ENCODE measurements around the gene DDX11.
"Not testable (repeated sequence)": the region's sequence is repeated elsewhere in the genome, so short reads cannot be mapped to it uniquely, and the experiment has no call there.

Gene DDX11

DNA sequence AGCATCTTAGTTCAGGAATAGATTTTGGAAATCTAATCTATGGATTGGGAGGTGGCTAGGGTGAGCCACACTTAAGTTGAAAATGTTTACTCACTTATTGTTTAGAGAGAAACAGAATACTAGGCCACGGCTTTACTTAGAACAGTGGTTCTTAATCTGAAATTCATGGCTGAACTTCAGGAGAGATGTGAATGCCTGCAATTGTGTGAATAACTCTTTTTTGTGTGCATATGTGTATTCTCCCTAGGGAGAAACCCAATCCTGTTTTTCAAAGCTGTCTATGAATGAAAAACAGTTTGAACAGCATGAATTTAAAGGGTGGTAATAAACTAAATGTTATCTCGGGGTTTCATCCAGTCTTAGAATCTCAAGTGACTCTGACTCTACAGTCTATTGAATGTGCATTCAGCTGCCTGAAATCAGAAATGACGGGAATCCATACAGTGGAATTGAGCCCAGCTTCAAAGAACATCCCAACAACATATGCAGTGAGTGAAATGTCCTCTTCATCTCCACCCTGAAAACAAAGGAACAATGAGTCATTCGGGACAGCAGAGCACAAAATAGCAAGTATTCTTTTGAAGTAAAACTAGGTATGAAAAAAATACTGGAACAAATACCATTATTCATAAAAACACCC is 53.7 kb downstream of the DDX11 start:
- not testable (repeated sequence) for DNase-seq

DNA sequence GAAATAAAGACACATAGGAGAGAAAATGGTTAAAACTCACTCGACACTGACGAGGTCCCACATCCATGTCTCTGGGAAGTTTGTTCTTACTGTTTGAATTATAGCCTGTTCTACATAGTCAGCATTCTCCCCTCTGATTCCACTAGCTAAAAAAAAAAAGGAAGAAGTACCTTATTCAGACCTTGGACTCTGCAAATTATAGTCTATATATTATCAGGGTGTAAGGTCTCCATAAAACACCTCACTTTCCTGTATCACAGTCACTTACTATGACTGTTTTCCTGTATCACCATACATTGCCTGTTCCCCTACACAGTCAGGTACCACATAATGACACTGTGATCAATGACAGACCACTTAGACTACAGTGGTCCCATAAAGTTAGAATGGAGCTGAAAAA is 62.9 kb downstream of the DDX11 start:
- not testable (repeated sequence) for DNase-seq

DNA sequence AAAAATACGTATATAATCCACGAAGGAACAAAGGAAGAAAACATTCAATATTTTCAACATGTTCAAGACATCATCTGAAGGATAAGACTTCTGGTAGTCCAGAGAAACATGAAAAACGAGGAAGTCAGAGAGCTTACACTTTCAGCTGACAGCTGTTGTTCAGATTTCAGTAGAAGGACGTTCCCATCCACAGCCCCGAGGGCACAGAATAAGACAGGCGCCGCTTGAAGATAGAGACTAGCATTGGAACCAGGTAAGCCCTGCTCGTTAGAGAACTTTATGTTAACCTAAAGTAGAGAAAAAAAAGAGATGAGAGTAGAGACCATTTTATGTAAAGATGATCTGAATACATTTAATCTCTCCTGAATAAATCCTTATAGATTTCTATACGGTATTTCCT is 71.1 kb downstream of the DDX11 start:
- not testable (repeated sequence) for DNase-seq

DNA sequence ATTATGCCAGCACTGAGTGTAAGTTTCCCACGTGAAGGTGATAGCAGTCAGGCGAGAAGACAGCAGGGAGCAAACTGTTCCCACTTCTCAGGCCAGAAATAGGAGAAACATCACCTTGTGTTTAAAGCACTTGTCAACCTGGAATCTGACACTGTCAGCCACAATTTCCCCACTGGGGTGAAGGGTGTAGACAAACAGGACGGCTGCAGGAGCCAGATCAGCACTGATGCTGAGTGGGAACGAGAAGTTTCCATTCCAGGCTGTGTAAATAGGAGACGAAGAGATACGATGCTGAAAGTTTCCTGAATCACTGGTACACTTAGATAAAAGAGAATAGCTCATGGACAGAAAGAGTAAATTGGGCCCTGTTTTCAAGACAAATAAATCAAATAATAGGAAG is 71.6 kb downstream of the DDX11 start:
- DNase-seq: not testable (repeated sequence)

DNA sequence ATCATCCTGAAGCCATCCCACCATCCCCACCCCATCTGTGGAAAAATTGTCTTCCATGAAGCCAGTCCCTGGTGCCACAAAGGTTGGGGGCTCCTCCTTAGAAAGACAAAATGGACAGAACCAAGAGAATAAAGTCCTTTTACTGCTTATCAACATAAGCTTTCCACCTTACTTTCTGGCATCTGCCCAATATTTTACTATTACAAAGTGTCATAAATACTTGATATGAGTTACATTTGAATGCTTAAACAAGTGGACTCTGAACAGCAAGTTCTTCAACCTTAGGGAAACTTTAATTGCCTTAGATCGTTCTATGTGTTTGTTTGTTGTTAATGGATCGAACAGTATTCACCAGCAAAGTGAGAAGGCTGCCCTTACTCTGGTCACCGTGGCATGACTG is 73.8 kb downstream of the DDX11 start:
- not testable (repeated sequence) for DNase-seq

DNA sequence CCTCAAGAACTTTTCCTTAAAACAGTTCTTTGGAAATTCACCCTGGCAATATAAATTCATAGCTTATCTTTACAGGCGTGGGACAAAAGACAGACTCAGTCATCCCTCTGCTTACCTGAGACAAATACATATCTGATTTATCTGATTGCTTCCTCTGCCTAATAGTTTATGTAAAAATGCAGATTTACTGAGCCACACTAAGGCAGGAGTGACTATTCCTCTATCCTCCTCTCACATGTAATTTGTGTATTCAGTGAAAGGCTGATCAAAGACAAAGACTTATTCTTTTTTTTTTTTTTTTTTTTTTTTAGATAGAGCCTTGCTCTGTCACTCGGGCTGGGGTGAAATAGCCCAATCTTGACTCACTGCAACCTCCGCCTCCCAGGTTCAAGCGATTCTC is 77.1 kb downstream of the DDX11 start:
- not testable (repeated sequence) for DNase-seq
